Measurements from ENCODE around the gene TC2N. TPM values are rescaled to one million over a fixed set of nuclear protein-coding genes. Genes with fewer than 3 reads are reported as not detected.
"Not testable (repeated sequence)": the region's sequence is repeated elsewhere in the genome, so short reads cannot be mapped to it uniquely, and the experiment has no call there.

The TC2N gene
- total RNA-seq, 1 experiment from 2014 or later: 16.4 TPM

DNA sequence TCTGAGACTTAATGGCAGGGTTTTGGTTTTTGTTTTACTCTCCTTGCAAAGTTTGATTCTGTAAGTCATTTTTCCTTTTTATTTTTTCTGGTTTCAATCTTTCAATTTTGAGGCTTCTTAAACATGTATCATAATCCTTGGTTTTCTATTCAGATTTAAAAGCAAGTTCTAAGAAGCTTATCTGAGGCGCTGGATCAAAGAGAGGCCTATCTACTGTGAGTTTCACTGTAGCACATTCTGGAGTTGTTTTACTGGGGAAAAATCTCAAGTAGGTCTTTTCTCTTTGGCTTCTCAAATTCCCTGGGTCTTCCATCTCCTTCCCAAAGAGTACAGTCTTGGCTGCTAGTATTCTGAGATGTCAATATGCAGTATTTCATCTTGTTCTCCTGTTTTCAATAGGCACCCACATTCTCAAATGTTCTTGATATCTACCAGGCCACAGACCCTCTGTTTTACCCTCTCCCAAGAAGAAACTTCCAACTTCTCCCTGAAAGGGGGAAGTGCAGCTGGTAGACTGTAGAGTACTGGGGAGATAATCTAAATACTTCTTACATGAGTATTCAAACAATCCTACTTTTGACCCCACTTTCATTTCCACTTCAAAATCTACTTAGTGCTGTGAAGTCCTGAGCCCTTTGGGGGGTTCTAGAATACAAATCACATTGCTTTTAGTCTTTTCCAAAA is 124.6 kb downstream of the TC2N start:
- Histone ChIP-seq H2BK20ac (ENCODE audit: low read depth, low read length, poor library complexity, severe bottlenecking) (no peak overlapping the region), H2AFZ (ENCODE audit: low read length) (no peak overlapping the region), H3K14ac (ENCODE audit: insufficient read depth, low read length) (no peak overlapping the region), H3K56ac (ENCODE audit: insufficient read length, low read depth, low read length) (no peak overlapping the region), H2BK15ac (ENCODE audit: low read depth, low read length) (no peak overlapping the region), H4K8ac (replicated peaks; ENCODE audit: insufficient read length, low read depth, low read length) (no peak overlapping the region), H3K27me3 (ENCODE audit: insufficient read depth, low read length) (no peaks in the 10 kb centered on the region), H3K4me1 (ENCODE audit: insufficient read depth, low read length) (no peaks in the 10 kb centered on the region), H4K5ac (ENCODE audit: insufficient read length, low read depth, low read length) (no peak overlapping the region), H3K9me3 (ENCODE audit: control insufficient read depth, low read depth, low read length) (no peaks in the 10 kb centered on the region), H4K20me1 (ENCODE audit: control insufficient read depth, insufficient read depth, insufficient read length) (no peaks in the 10 kb centered on the region), H3K23me2 (ENCODE audit: insufficient read length, low read depth, low read length, poor library complexity, severe bottlenecking) (no peaks in the 10 kb centered on the region), H2BK12ac (ENCODE audit: insufficient read length, low read depth, low read length) (no peak overlapping the region), H3K27ac (ENCODE audit: insufficient read length, low read depth, low read length) (no peak overlapping the region), H2BK120ac (ENCODE audit: low read depth, low read length, poor library complexity, severe bottlenecking) (no peak overlapping the region), H2AK5ac (ENCODE audit: insufficient read length, low read length) (no peak overlapping the region), H4K91ac (ENCODE audit: insufficient read length, low read depth, low read length) (no peak overlapping the region), H3T11ph (ENCODE audit: low read length) (no peak overlapping the region), H3K79me2 (ENCODE audit: insufficient read depth, low read length) (no peaks in the 10 kb centered on the region), H3K79me1 (ENCODE audit: insufficient read depth, low read depth, low read length, poor library complexity, severe bottlenecking) (no peaks in the 10 kb centered on the region), H3K4me2 (ENCODE audit: insufficient read depth, insufficient read length, low read length) (no peak overlapping the region), H3K23ac (ENCODE audit: insufficient read length, low read depth, low read length) (no peak overlapping the region), H2BK5ac (ENCODE audit: insufficient read length, low read length) (no peak overlapping the region), H3K4ac (ENCODE audit: low read depth, low read length) (no peak overlapping the region), H3K9ac (ENCODE audit: extremely low read depth, insufficient read length, low read length) (no peak overlapping the region), H3K18ac (ENCODE audit: insufficient read length, low read depth, low read length) (no peak overlapping the region)
- no CpG with 5 or more reads among the region's 1 CpG for WGBS (ENCODE audit: extremely low coverage, insufficient read length, low lambda C conversion rate)
- TF ChIP-seq CTCF (conservative IDR thresholded peaks at IDR 0.05): no peak
- H3K9me3 Mint-ChIP-seq: no peaks in the 10 kb centered on the region
- H3K27ac Mint-ChIP-seq: no peak overlapping the region
- no peaks in the 10 kb centered on the region for H3K4me1 Mint-ChIP-seq
- H3K4me3 Mint-ChIP-seq: no peak overlapping the region
- no peaks in the 10 kb centered on the region for H3K36me3 Mint-ChIP-seq (ENCODE audit: insufficient read depth in 1 of 3, low read depth in 3 of 3)
- no peaks in the 10 kb centered on the region for H3K27me3 Mint-ChIP-seq (ENCODE audit: low read depth)
- DNase-seq: no peak

DNA sequence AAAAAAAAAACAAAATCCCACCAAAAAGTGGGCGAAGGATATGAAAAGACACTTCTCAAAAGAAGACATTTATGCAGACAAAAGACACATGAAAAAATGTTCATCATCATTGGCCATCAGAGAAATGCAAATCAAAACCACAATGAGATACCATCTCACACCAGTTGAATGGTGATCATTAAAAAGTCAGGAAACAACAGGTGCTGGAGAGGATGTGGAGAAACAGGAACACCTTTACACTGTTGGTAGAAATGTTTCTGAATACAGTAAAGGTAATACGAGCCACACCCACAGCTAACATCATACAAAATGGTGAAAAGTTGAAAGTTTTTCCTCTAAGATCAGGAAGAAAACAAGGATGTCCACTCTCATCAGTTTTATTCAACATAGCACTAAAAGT is 127.5 kb downstream of the TC2N start:
- not testable (repeated sequence) for H4K20me1 ChIP-seq (ENCODE audit: control insufficient read depth, insufficient read depth, insufficient read length); H3K18ac ChIP-seq (ENCODE audit: insufficient read length, low read depth, low read length); H3K9ac ChIP-seq (ENCODE audit: extremely low read depth, insufficient read length, low read length); H3K79me2 ChIP-seq (ENCODE audit: insufficient read depth, low read length); H3K4me1 Mint-ChIP-seq; DNase-seq; H3K14ac ChIP-seq (ENCODE audit: insufficient read depth, low read length); H3K27ac ChIP-seq (ENCODE audit: insufficient read length, low read depth, low read length); H3K27me3 ChIP-seq (ENCODE audit: insufficient read depth, low read length); H2AK5ac ChIP-seq (ENCODE audit: insufficient read length, low read length); H2BK120ac ChIP-seq (ENCODE audit: low read depth, low read length, poor library complexity, severe bottlenecking); H3K56ac ChIP-seq (ENCODE audit: insufficient read length, low read depth, low read length); H4K5ac ChIP-seq (ENCODE audit: insufficient read length, low read depth, low read length); H3K36me3 Mint-ChIP-seq (ENCODE audit: insufficient read depth in 1 of 3, low read depth in 3 of 3); H3T11ph ChIP-seq (ENCODE audit: low read length); H3K27ac Mint-ChIP-seq; H3K79me1 ChIP-seq (ENCODE audit: insufficient read depth, low read depth, low read length, poor library complexity, severe bottlenecking); H4K8ac ChIP-seq (replicated peaks; ENCODE audit: insufficient read length, low read depth, low read length); H3K9me3 ChIP-seq (ENCODE audit: control insufficient read depth, low read depth, low read length); H2BK12ac ChIP-seq (ENCODE audit: insufficient read length, low read depth, low read length); H3K4ac ChIP-seq (ENCODE audit: low read depth, low read length); H3K27me3 Mint-ChIP-seq (ENCODE audit: low read depth); H4K91ac ChIP-seq (ENCODE audit: insufficient read length, low read depth, low read length); H3K4me1 ChIP-seq (ENCODE audit: insufficient read depth, low read length); H2AFZ ChIP-seq (ENCODE audit: low read length); H3K23ac ChIP-seq (ENCODE audit: insufficient read length, low read depth, low read length); H3K9me3 Mint-ChIP-seq; H3K23me2 ChIP-seq (ENCODE audit: insufficient read length, low read depth, low read length, poor library complexity, severe bottlenecking); H2BK20ac ChIP-seq (ENCODE audit: low read depth, low read length, poor library complexity, severe bottlenecking); H3K4me2 ChIP-seq (ENCODE audit: insufficient read depth, insufficient read length, low read length); H3K4me3 Mint-ChIP-seq; H2BK5ac ChIP-seq (ENCODE audit: insufficient read length, low read length); H2BK15ac ChIP-seq (ENCODE audit: low read depth, low read length)
- WGBS (ENCODE audit: extremely low coverage, insufficient read length, low lambda C conversion rate): no CpG with 5 or more reads among the region's 2 CpGs
